Activated naive CD8-positive, alpha-beta T cell treated with anti-CD3 and anti-CD28 coated beads, Interleukin-2, amount 50 U/mL, for 16 hours (primary cell): Measurements from ENCODE around the gene KCNJ8.
"Not testable (repeated sequence)": the region's sequence is repeated elsewhere in the genome, so short reads cannot be mapped to it uniquely, and the experiment has no call there.

Experiments used
- DNase-seq: peaks from one replicate; pipeline ENCODE4 v3.0.0-alpha.2; 2020; ENCODE audit warnings: low read depth, low spot score

Gene KCNJ8

DNA sequence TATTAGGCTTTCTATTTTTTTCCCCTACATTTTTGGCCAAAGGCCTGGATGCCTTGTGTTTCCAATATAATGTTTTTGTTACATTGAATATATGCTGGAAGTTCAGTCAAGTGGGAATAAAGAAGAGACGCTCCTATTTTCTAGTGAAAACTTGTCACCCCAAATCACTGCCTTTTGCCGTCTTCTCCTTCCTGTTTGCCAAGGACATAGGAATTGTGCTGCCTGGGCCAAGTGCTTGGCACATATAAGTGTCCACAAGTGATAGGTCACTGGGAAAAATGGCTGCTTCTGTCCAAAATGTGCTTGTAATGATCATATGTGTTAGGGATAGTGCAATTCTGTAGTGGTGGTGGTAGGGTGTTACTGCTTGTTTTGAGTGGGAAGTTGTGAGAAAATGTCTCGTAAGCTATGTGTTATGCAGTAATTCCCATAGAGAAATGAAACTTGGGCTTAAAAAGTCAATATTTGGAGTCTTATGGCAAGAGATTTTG is 11.6 kb upstream of the KCNJ8 start:
- DNase-seq, result no peak

DNA sequence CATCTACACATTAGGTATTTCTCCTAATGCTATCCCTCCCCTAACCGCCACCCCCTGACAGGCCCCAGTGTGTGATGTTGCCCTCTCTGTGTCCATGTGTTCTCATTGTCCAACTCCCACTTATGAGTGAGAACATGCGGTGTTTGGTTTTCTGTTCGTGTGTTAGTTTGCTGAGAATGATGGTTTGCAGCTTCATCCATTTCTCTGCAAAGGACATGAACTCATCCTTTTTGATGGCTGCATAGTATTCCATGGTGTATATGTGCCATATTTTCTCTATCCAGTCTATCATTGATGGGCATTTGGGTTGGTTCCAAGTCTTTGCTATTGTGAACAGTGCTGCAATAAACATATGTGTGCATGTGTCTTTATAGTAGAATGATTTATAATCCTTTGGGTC is 8.2 kb upstream of the KCNJ8 start:
- not testable (repeated sequence) for DNase-seq

DNA sequence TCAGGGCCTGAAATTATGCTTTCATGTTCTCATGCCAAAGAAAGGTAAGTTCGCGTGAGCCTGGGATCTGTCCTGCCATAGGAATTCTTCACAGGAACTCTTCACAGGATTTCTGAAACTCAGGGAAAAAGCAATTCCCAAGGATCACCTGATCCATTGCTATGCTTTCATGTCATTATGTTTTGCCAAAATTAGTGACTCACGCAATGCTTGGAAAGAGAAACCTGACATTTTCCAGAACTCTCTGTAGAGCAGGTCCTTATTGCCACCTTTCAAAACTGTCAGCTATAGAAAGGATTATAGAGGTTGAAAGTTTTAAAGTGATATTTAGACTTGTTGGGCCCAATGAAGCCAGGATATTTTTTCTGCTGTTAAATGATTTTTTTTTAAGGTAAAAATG is 6.3 kb upstream of the KCNJ8 start:
- DNase-seq, result no peak

DNA sequence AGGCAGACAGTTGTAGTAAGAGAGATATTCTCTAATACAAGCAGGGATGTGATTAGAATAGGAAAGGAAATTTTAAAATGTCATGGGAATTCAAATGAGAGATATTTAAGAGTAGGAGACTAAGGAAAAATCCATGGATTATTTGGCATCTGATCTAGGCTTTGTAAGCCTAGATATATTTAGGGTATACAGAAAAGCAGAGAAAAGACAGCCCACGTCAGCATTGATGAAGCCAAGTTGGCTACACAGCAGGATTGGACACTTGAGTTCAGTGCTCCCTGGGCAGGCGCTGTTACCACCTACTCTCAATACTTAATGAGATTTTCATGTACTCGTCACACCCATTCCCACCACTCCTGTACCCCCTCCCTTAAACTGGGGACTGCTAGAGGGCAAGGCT is 1.7 kb upstream of the KCNJ8 start:
- no peak for DNase-seq

DNA sequence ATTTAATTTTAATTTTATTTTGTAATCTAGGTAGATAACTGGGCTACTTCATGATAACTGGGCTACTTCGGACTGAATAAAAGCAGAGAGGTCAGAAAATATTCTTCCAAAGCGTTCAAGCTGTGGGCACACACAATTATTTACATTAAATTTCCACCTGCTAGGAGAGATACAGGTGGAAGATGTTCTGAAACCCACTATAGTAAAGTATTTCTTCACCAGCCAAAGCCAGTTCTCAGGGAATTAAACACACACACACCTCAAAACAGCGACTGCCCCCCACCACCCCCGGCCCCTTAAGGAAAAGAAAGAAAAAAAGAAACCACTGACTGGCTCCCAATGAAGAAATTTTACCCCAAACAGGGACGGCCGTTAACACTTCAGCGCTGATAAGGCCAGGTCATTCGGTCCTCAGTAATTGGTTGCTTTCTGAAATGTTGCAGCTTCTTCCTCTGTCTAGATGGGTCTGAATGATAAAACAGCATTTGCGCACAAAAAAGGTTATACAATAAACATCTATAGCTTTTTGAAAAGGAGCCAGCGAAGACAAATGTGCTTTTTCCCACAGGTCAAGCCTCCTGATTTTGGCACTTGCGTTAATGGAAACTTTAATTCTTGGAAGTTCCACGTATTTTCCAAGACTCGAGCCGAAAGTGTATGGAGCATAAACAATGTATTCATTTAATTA is 771 bp upstream of the KCNJ8 start:
- DNase-seq, result no peak

DNA sequence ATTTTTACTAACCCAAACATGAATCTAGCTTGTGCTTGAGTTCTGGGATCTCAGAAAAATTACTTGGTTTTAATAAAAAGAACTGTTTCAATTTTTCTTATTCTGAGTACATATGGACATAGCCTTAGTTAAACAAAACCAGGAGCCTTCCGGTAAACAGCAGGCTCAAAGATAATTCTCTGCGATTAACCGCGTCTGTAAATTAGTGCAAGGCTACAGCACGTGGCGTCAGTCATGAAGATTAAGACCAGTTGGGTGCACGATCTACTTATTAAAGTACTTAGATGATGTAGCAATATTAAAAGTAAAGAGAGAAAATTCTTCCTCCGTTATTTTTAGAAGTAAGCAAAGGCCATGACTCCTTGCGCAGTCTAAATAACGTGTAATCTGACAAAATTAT is 700 bp downstream of the KCNJ8 start:
- DNase-seq, result no peak

DNA sequence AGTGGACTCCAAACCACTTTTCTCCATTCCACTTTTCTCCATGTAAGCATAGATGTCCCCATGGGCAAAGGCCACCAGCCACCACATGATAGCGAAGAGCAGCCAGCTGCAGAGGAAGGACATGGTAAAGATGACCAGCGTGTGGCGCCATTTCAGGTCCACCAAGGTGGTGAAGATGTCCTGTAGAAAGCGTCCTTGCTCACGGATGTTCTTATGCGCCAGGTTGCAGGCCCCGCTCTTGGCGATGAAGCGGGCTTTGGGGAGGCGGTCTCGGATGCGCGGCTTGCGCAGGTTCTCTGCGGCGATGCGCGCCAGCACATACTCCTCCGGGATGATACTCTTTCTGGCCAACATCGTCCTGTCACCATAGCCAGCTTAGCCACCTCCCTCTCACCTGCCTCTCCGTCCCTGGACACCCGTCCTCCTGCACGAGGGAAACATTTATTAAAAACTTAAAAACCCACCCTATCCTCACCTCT is 1.2 kb downstream of the KCNJ8 start:
- no peak for DNase-seq

DNA sequence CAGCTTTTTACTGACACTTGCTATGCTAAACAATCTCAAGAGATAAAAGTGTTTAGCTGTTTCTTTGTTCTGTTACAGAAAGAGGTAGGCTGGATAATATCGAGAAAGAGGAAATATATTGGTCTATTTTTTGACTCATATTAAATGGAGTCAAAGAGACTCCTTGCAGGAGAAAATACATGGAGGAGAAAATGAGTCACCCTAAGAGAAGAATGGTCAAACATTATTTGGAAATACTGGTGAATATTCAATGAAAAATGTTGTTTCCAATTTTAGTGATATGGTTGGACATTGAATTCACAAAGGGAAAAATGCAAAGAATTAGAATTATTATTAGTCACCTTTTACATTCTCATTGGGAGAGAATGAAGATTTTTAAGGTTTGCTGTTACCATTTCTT is 3.2 kb downstream of the KCNJ8 start:
- DNase-seq, result no peak

DNA sequence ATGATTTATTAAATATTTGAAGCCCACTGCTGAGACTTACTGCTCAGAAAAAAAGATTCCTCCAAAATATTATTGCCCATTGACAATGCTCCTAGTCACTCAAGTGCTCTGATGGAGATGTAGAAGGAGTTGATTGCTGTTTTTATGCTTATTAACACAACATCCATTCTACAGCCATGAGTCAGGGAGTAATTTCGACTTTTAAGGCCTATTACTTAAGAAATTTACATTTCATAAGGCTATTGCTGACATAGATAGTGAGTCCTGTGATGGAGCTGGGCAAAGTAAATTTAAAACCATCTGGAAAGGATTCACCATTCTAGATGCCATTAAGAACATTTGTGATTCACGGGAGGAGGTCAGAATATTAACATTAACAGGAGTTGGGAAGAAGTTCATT is 5.2 kb downstream of the KCNJ8 start:
- DNase-seq, result no peak

DNA sequence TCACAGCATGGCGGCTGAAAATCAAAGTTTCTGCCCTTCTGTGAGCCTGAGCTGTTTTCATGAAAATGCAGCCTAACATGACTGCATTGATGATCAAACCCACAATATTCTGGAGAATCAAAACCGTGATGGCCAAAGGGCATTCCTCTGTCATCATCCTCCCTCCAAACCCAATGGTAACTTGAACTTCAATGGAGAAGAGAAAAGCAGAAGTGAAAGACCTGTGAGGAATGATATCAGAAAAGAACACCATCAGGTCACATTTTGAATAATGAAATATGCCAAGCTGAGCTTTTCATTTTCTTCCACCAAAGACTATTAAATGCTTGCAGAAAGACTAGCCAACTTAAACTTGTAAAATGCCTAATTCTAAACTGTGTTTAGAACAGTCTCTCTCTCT is 8.1 kb downstream of the KCNJ8 start:
- no peak for DNase-seq

DNA sequence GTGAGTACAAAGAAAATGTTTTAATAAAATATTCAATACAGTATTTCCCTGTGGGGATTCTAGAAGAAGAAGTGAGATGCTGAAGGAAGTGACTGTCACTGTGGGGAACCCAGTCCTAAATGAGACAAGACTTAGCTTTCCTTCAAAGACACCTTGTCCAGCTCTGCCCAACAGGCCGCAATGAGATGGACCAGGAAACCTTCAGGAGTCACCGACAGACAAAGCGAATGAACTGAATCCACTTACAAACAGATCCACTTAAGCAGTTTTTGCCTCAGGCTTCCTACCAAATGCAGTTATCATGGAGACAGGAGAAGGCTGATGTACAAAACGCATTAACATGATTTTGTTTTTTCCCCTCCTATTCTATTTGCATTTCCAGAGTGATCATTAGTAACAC is 9.6 kb downstream of the KCNJ8 start:
- no peak for DNase-seq

DNA sequence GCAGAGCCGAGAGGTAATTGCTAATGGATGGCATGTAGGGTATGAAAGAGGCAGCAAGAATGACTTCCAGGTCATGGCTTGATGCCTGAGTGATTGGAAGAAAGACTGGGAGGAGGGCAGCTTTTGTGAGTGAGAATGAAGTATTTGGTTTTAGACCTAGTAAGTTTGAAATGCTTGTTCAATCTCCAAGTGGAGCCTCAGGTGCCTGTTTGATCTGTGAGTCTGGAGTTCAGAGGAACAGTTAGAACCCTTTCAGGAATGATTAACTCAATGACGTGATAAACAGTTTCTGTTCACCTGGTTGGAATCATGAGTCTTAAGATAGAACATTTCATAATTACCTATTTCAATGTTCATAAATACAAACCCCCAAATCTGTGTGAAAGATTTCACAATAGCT is 10.4 kb downstream of the KCNJ8 start:
- DNase-seq, result no peak

DNA sequence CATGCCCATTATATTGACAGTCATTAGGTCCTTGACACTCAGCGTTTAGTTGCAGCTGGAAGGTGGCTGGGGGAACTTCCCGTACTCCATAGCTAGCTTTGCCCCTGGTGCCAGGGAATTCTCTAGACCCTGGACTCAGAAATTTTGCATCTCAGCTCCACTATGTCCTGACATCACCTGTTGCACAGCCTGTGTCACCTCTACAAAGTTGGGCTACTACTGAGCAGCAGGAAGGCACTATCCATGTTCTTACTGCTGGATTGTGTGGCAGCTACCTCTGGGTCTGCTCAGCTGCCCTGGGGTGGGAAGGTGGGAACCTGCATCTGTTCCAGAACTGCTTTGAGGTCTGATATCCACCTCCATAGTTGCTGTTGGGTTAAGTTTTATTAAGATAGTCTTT is 11.0 kb downstream of the KCNJ8 start:
- DNase-seq, result no peak

DNA sequence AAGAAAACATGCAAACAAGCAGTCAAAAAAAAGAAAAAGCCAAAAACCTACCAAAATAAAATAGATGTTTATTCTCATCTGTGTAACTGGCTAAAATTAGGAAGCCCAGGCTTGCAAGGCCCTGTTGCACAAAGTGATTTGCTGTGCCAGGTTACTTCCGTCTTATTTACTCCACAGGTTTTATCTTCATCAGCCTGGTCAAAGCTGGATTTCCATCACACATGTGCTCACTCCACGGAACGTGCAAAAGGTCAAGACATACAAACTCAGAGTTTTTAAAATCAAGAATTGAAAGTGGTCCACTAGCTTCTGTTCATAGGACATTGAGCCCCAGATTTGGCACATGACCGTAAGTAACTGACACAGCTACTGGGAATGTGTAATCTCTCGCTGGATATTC is 14.8 kb downstream of the KCNJ8 start:
- DNase-seq, result no peak

DNA sequence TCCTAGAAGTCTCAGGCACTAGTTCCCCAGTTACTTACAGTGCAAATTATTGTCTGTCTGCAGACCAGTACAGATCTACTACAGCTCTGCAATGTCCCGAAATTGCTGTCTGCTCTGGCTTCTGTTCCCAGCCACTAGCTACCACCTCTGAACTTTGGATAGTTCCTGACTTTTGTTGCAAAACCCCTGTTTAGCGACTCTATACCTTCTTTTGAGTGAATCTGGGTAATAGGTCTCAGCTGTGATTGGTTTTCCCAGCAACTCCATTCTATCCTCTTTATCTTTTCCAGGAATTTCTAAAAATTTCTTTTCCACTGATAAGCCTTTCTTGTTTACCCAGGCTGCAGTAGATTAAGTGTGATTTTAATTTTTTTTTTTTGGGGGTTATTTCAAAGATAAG is 16.8 kb downstream of the KCNJ8 start:
- DNase-seq, result no peak

DNA sequence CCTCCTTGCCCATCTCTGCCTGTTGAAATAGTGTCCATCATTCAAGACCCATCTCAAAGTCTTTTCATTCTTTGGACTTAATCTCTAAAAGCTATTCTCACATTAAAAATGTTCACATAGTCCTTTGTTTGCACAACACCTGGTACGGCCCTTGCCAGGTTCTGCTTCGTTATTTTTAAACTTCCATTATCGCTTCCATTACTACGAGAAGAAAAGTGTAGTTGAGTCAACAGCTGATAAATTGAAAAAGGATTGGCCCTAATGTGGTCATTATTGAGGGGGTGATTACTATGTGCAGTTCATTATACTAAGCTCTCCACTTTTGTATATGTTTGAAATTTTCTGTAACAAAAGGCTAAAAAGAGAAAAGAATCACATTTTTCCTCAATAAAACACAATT is 17.8 kb downstream of the KCNJ8 start:
- no peak for DNase-seq

DNA sequence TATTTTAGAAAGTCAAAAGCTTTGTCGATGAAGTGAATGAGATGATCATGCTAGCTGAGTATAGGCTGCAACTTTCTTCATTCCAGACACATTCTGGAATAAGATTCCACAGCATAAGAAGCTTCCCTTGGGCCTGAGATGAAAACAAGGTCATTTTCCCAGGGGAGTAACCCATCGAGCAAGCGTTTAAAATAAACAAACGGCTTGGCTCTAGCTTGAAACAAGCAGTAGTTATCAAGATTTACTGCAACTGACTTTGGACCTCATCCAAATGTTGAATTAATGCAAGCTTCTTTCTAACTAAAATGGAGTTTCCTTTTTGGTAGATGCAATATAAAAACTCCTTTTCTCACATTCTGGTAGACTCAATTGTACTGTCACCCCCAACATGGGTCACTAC is 23.0 kb downstream of the KCNJ8 start:
- no peak for DNase-seq

DNA sequence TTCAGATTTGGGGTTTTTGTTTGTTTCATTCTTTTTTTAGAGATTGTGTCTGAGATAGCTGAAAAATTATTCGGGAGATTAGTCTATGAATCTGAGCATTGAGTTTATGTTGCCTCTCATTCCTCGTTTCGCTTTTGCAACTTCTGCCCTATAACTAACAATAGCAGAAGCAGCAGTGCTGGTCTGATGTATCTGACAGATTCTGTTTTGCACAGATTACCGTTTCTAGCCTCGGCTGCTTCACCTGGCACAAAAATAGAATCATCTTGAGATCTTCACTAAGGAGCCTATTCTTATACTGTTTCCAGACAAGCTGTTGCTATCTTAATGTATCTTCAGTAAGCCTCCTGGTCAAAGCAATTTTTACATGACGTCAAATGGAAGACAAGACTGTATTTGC is 29.2 kb downstream of the KCNJ8 start:
- DNase-seq, result no peak

DNA sequence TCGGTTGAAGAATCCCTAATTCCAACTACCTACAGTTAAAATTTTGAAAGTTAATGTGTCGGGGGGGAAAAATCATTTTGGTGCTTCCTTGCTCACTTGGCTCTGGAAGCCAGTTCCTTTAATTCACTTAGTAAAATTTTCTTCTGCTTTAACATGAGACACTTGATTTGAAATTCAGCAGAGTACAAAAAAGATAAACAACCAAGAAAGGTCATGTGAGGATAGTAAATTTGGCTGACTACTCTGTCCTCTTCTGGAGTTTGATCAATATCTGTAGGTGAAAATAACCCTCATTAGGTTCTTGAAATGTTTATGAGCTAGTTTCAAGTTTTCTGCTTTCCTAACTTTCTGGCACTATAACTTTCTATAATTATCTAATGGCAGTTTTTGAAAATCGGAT is 43.4 kb downstream of the KCNJ8 start:
- no peak for DNase-seq

DNA sequence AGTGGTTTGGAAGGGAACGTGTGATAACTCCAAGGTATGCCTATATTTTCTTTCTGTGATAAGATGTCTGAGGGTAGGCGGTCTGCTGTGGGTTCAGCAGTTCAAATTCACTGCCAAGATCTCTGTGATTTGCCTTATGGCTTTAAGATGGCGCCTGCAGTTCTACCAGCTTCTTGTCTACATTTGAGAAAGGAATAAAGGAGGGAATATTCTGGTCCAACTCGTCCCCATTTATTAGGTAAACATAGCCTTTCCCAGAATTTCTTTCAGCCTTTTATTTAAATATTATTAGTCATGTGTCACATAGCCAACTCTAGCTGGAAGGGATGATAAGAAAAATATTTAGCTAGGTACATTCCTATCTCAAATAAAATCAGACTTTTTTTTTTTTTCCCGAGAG is 48.8 kb downstream of the KCNJ8 start:
- DNase-seq, result no peak

DNA sequence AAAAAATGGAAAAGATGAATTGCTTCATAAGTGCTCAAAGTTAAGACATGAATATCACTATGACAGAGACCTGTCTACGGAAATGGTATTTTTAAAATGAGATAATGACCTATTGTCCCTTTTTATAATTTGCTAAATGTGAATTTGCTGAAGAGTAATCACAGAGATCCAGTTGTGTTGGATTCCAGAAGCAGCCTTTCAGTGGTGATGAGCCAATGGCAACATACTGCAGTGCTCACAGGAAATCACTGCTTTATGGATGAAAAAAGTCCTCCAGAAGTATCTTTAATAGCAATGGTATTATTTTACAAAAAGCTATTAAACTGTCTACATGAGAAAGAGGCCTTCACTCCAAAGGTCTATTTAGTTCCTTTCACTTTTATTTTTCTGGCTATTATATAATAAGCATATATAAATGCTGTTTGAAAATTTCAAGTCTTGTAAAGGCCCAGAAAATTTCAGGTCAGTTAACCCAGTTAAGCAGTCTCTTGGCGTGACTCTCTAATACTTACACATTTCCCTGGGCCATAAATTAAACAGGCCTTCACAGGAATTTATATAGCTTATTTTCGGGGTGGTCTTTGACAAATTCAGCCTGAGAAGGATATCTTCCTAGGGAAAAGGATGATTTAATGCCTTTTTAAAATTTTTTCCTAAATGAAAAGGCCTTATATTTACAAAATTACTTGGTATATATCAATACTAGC is 55.4 kb downstream of the KCNJ8 start:
- DNase-seq, result no peak

DNA sequence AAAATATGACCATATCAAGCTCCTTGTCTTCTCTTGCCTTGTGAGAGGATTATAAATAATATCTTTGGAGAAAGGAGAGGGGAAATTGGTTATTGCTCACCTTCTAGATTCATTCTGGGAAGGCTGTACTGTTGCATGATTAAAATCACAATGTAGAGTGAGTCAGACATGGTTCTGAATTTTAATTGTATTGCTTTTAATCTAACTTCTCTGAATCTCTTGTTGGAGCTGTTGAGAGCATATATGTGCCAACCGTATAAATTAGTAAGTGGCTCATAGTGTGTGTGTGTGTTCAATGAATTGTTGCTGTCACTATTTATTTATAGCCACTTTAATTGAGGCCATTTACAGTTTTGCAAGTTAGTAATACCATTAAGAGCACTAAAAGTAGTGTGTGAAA is 56.1 kb downstream of the KCNJ8 start:
- no peak for DNase-seq

DNA sequence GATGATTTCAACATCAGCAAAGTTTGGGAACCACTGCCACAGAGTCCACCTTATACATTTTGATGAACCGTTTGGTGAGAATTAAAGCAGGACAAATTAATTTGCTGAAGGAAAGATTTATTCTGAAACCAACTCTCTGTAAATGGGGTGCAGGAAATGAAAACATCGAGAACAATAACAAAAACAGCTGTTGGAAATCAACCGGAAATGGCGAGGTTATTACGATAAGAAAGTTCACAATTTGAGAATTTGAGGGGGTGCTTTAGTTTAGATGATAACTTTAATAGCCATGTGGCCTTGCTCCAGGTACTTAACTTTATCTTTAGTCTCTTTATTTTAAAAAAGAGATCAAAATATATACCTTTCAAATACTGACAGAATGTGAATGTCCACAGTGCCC is 56.7 kb downstream of the KCNJ8 start:
- DNase-seq, result no peak
